GM12892 (cell line): ENCODE results near the gene CCNE1.

Experiments
- POLR2A ChIP-seq: IDR thresholded peaks from 2 replicates; pipeline ENCODE4 v1.6.1; 2011; ENCODE audit warnings: low read depth, low read length, control low read depth
- POLR2AphosphoS5 ChIP-seq: IDR thresholded peaks from 2 replicates; pipeline ENCODE4 v1.6.1; 2011; ENCODE audit warnings: low read depth, low read length, control low read depth
- TAF1 ChIP-seq: IDR thresholded peaks from 2 replicates; pipeline ENCODE4 v1.6.1; 2011; ENCODE audit warnings: low read depth, mild to moderate bottlenecking, control low read depth, low read length, borderline replicate concordance

GRCh38 chr19:29861574-29861973 is 49.8 kb downstream of the CCNE1 start:
- TF ChIP-seq POLR2AphosphoS5, result no peak
- TF ChIP-seq POLR2A, result no peak
- TF ChIP-seq TAF1, result no peak
